ENCODE measurements around the gene RNF141. TPM values are rescaled to one million over a fixed set of nuclear protein-coding genes. Genes with fewer than 3 reads are reported as not detected.

The RNF141 gene
- total RNA-seq, 3 donors from 2014 or later = 16.3 to 20.7 (median 18.4) TPM

Other genes with a start within 250 kb of the RNF141 start
- gene SBF2, start 247.0 kb downstream of the RNF141 start, total RNA-seq = 1 to 10 TPM; 3.0 to 6.9 (median 3.5) TPM
- under 1 TPM in 2 of 3 donors, not detected in 1; 0.43 TPM for gene ADM, start 236.1 kb downstream of the RNF141 start, total RNA-seq
- gene AMPD3, start 85.9 kb downstream of the RNF141 start, total RNA-seq = 10 to 100 TPM in 1 of 3 donors, 1 to 10 TPM in 2; 7.9 to 11.2 (median 9.0) TPM
- under 1 TPM in 2 of 3 donors, not detected in 1; 0.27 to 0.33 TPM for gene LYVE1, start 27.5 kb upstream of the RNF141 start, total RNA-seq
- under 1 TPM; 0.08 to 0.14 (median 0.08) TPM for gene IRAG1, start 152.6 kb upstream of the RNF141 start, total RNA-seq
- 10 to 100 TPM; 51.9 to 56.0 (median 53.9) TPM for gene CTR9, start 210.1 kb upstream of the RNF141 start, total RNA-seq

All from activated T-cell treated with anti-CD3 and anti-CD28 coated beads, Interleukin-2, amount 50 U/mL, for 4 hours (primary cell).